ENCODE results near the gene EXOSC2. TPM values are rescaled to one million over a fixed set of nuclear protein-coding genes. Genes with fewer than 3 reads are reported as not detected.
A peak's percentile ranks its signal among the peaks of the same experiment; 100 is the strongest.
"Not testable (repeated sequence)": the region's sequence is repeated elsewhere in the genome, so short reads cannot be mapped to it uniquely, and the experiment has no call there.

The EXOSC2 gene
- total RNA-seq, 1 experiment from 2014 or later: 57.7 TPM

DNA sequence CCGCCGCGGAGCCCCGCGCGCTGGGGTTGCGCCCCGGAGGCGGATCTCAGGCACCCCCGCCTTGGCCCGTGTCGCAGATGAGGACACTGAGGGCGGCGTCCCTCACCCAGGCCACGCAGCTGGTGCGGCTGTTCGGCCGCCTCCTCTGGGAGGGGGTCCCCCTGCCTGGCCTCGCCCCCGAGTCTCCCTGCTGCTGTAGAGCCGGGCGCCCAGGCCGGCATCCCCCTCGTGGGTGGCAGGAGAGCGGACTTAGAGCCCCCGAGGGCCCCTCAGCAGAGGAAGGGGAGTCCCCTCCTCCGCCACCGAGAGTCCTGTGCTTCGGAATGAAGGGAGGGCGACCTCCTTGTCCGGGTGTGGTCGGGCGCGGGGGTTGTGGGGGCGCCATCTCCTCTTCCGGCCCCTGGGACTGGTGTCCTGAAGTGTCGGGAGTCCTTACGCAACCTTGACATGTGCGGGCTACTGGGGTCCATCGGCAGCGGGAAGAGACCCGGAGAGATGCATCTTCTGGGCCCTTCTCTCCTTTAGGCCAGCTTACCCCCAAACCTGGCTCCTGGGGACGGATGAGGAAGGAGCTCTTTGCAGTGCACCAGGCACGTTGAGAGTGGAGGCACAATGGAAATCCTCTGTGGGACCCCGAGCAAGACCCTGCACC is 11.7 kb upstream of the EXOSC2 start:
- Mint-ChIP-seq H3K9me3 (ENCODE audit: unreplicated experiment) (no peaks in the 10 kb centered on the region), H3K27me3 (ENCODE audit: insufficient read depth, unreplicated experiment) (no peaks in the 10 kb centered on the region), H3K36me3 (ENCODE audit: insufficient read depth, unreplicated experiment) (no peaks in the 10 kb centered on the region), H3K4me3 (ENCODE audit: unreplicated experiment) (peak overlapping the region; percentile 81), H3K4me1 (ENCODE audit: insufficient read depth, unreplicated experiment) (peaks cover 6% of the 10 kb centered on the region), H3K27ac (ENCODE audit: low read depth, unreplicated experiment) (peak overlapping the region; percentile 33)
- TF ChIP-seq, protein P1, sequence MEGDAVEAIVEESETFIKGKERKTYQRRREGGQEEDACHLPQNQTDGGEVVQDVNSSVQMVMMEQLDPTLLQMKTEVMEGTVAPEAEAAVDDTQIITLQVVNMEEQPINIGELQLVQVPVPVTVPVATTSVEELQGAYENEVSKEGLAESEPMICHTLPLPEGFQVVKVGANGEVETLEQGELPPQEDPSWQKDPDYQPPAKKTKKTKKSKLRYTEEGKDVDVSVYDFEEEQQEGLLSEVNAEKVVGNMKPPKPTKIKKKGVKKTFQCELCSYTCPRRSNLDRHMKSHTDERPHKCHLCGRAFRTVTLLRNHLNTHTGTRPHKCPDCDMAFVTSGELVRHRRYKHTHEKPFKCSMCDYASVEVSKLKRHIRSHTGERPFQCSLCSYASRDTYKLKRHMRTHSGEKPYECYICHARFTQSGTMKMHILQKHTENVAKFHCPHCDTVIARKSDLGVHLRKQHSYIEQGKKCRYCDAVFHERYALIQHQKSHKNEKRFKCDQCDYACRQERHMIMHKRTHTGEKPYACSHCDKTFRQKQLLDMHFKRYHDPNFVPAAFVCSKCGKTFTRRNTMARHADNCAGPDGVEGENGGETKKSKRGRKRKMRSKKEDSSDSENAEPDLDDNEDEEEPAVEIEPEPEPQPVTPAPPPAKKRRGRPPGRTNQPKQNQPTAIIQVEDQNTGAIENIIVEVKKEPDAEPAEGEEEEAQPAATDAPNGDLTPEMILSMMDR (IDR thresholded peaks at IDR 0.05; ENCODE audit: unreplicated experiment): no peak
- BruUV-seq (replicated peaks): no TSS peak
- peak; percentile 47 for DNase-seq (ENCODE audit: unreplicated experiment)
- intact Hi-C loops (cut with micrococcal nuclease): loop anchor here (1.0 to 10.0 kb wide), 3 partner anchors 107 to 418 kb away; partner anchors contain the start of gene FUBP3
- POLR2A ChIA-PET: interaction anchor here (0.6 to 2.8 kb wide), 7 partner anchors 8 to 236 kb away, joined by 3 to 10 read pairs (median 6); partner anchors contain the start of gene EXOSC2
- CTCF ChIA-PET: interaction anchor here (0.5 to 4.9 kb wide), 24 partner anchors 9 to 931 kb away, joined by 3 to 80 read pairs (median 4); partner anchors contain the start of gene EXOSC2

- H3K36me3 Mint-ChIP-seq (ENCODE audit: insufficient read depth, unreplicated experiment): no peaks in the 10 kb centered on the region
- ChIA-PET POLR2A (interaction anchor here (0.9 to 2.8 kb wide), 5 partner anchors 11 to 237 kb away, joined by 4 to 10 read pairs (median 6); partner anchors contain the start of gene EXOSC2), CTCF (interaction anchor here (0.6 to 4.9 kb wide), 24 partner anchors 10 to 932 kb away, joined by 3 to 80 read pairs (median 4); partner anchors contain the start of gene EXOSC2)
- peak; percentile 87 for DNase-seq (ENCODE audit: unreplicated experiment)
- intact Hi-C loops (cut with micrococcal nuclease): loop anchor here (1.0 to 10.0 kb wide), 3 partner anchors 108 to 418 kb away; partner anchors contain the start of gene FUBP3
- no peaks in the 10 kb centered on the region for H3K9me3 Mint-ChIP-seq (ENCODE audit: unreplicated experiment)
- peaks cover 6% of the 10 kb centered on the region for H3K4me1 Mint-ChIP-seq (ENCODE audit: insufficient read depth, unreplicated experiment)
- H3K4me3 Mint-ChIP-seq (ENCODE audit: unreplicated experiment): peak overlapping the region; percentile 81
- no peaks in the 10 kb centered on the region for H3K27me3 Mint-ChIP-seq (ENCODE audit: insufficient read depth, unreplicated experiment)
- no TSS peak for BruUV-seq (replicated peaks)
- TF ChIP-seq, protein P1 (IDR thresholded peaks at IDR 0.05; ENCODE audit: unreplicated experiment): peak; percentile 88
- peak overlapping the region; percentile 33 for H3K27ac Mint-ChIP-seq (ENCODE audit: low read depth, unreplicated experiment)
Observed at GRCh38 chr9:130682421-130683121, 11.0 kb upstream of the EXOSC2 start.

DNA sequence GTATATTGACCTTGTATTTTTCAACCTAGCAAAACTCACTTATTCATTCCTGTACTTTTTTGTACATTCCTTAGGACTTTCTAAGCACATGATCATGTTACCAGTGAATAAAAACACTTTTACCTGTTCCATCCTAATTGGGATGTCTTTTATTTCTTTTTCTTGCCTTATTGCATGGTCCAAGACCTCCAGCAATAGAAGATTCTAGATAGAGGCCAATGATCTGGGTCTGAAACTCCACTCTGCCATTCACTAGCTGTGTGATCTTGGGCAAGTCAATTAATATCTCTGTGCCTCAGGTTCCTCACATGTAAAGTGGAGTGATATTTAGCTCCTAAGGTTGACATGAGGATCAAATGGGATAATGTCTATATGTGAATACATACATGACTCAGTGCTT is 8.5 kb upstream of the EXOSC2 start:
- POLR2A ChIA-PET: interaction anchor here (1.3 kb wide), 1 partner anchor 239 kb away, joined by 3 read pairs; no protein-coding TSS in a partner anchor
- H3K36me3 Mint-ChIP-seq (ENCODE audit: insufficient read depth, unreplicated experiment): no peaks in the 10 kb centered on the region
- H3K27me3 Mint-ChIP-seq (ENCODE audit: insufficient read depth, unreplicated experiment): no peaks in the 10 kb centered on the region
- H3K4me3 Mint-ChIP-seq (ENCODE audit: unreplicated experiment): no peak overlapping the region
- no TSS peak for BruUV-seq (replicated peaks)
- no peak for DNase-seq (ENCODE audit: unreplicated experiment)
- no peak overlapping the region for H3K27ac Mint-ChIP-seq (ENCODE audit: low read depth, unreplicated experiment)
- intact Hi-C loops (cut with micrococcal nuclease): loop anchor here (10.0 kb wide), 1 partner anchor 110 kb away; the partner anchor contains the start of gene FUBP3
- H3K9me3 Mint-ChIP-seq (ENCODE audit: unreplicated experiment): no peaks in the 10 kb centered on the region
- TF ChIP-seq, protein P1 (IDR thresholded peaks at IDR 0.05; ENCODE audit: unreplicated experiment): no peak
- CTCF ChIA-PET: interaction anchor here (0.7 to 4.9 kb wide), 7 partner anchors 18 to 576 kb away, joined by 3 to 80 read pairs (median 3); no protein-coding TSS in a partner anchor
- H3K4me1 Mint-ChIP-seq (ENCODE audit: insufficient read depth, unreplicated experiment): peaks cover 12% of the 10 kb centered on the region

DNA sequence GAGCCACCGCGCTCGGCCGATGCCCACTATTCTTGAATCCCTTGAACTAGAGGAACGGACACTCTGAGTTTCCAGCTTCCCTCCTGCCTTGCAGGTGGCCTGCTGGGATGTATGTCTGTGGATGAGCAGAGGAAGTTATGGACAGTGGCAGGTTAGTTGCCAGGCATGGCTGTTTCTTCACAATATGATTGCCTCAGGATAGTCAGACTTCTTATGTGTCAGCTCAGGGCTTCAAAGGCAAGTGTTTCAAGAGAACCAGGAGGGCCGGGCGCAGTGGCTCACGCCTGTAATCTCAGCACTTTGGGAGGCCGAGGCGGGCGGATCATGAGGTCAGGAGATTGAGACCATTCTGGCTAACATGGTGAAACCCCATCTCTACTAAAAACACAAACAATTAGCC is 7.6 kb upstream of the EXOSC2 start:
- not testable (repeated sequence) for H3K4me3 Mint-ChIP-seq (ENCODE audit: unreplicated experiment); DNase-seq (ENCODE audit: unreplicated experiment); BruUV-seq (replicated peaks); H3K9me3 Mint-ChIP-seq (ENCODE audit: unreplicated experiment); H3K27ac Mint-ChIP-seq (ENCODE audit: low read depth, unreplicated experiment); H3K36me3 Mint-ChIP-seq (ENCODE audit: insufficient read depth, unreplicated experiment); H3K27me3 Mint-ChIP-seq (ENCODE audit: insufficient read depth, unreplicated experiment)
- CTCF ChIA-PET: interaction anchor here (0.6 to 4.9 kb wide), 8 partner anchors 15 to 636 kb away, joined by 3 to 80 read pairs (median 3); no protein-coding TSS in a partner anchor
- POLR2A ChIA-PET: interaction anchor here (0.8 to 1.3 kb wide), 2 partner anchors 222 to 240 kb away, joined by 3 read pairs; no protein-coding TSS in a partner anchor
- intact Hi-C loops (cut with micrococcal nuclease): loop anchor here (10.0 kb wide), 1 partner anchor 111 kb away; the partner anchor contains the start of gene FUBP3
- H3K4me1 Mint-ChIP-seq (ENCODE audit: insufficient read depth, unreplicated experiment): peaks cover 12% of the 10 kb centered on the region

Measured in MCF 10A (cell line).